ENCODE results near the gene ROGDI. TPM values are rescaled to one million over a fixed set of nuclear protein-coding genes. Genes with fewer than 3 reads are reported as not detected.

Gene ROGDI
- total RNA-seq: 10 to 100 TPM; 47.9 to 72.8 (median 58.3) TPM
- polyA plus RNA-seq: 10 to 100 TPM; 23.4 to 46.7 (median 25.2) TPM

GRCh38 chr16:4801962-4802658 lies at the start of gene ROGDI:
Gene ROGDI (minus strand): TSS chr16:4802633. CDS start chr16:4802571, 62 bp downstream.
- DNase-seq: peak; percentile 90
- Histone ChIP-seq H3K9me3 (no peaks in the 10 kb centered on the region), H3K4me1 (peaks cover 0 to 41% (median 35%) of the 10 kb centered on the region in 4 donors), H3K36me3 (peaks cover 0 to 38% (median 18%) of the 10 kb centered on the region in 4 donors), H3K27ac (peak within 1 kb of the TSS; percentile 86 to 92 (median 88)), H3K4me3 (peak within 1 kb of the TSS; percentile 55 to 86 (median 74)), H3K27me3 (no peaks in the 10 kb centered on the region)
- TF ChIP-seq EP300 (IDR thresholded peaks at IDR 0.05): no peak
- peak in 3 of 4 donors; percentile 36 to 60 (median 56) for TF ChIP-seq POLR2AphosphoS5 (IDR thresholded peaks at IDR 0.05)
- TF ChIP-seq POLR2A (IDR thresholded peaks at IDR 0.05): peak; percentile 27 to 61
- WGBS, 2 donors: 0 to 1% methylated on average over 70 of the region's 70 CpGs
- intact Hi-C loops (cut with DNase I): loop anchor here (2.0 kb wide), 4 partner anchors 33 to 155 kb away; partner anchors contain the start of genes ANKS3, DNAAF8, GLYR1 and UBN1

GRCh38 chr16:4850211-4850610 lies 47.8 kb upstream of the ROGDI start:
- TF ChIP-seq POLR2AphosphoS5 (IDR thresholded peaks at IDR 0.05) (no peak), EP300 (IDR thresholded peaks at IDR 0.05) (no peak), POLR2A (IDR thresholded peaks at IDR 0.05) (no peak), CTCF (IDR thresholded peaks at IDR 0.05) (no peak)
- Histone ChIP-seq H3K27ac (no peak overlapping the region), H3K4me3 (no peak overlapping the region), H3K36me3 (peaks cover 0 to 25% (median 7%) of the 10 kb centered on the region in 4 donors), H3K27me3 (no peaks in the 10 kb centered on the region), H3K4me1 (peaks cover 0 to 58% (median 45%) of the 10 kb centered on the region in 4 donors), H3K9me3 (no peaks in the 10 kb centered on the region)
- no peak for DNase-seq
- intact Hi-C loops (cut with DNase I): no loop called here
- WGBS, 2 donors: 81 to 87% methylated on average over 3 of the region's 3 CpGs

- TF ChIP-seq POLR2AphosphoS5 (IDR thresholded peaks at IDR 0.05) (no peak), EP300 (IDR thresholded peaks at IDR 0.05) (no peak), CTCF (IDR thresholded peaks at IDR 0.05) (no peak), POLR2A (IDR thresholded peaks at IDR 0.05) (no peak)
- H3K27ac ChIP-seq: peak overlapping the region; percentile 97 to 99 (median 98)
- H3K4me3 ChIP-seq: peak overlapping the region; percentile 81 to 97 (median 94)
- DNase-seq: peak; percentile 81
- intact Hi-C loops (cut with DNase I): loop anchor here (1.0 to 5.0 kb wide), 5 partner anchors 45 to 184 kb away; partner anchors contain the start of genes NAGPA, ROGDI and SEC14L5
- H3K9me3 ChIP-seq: no peaks in the 10 kb centered on the region
- no peaks in the 10 kb centered on the region for H3K27me3 ChIP-seq
- H3K4me1 ChIP-seq: peaks cover 0 to 61% (median 47%) of the 10 kb centered on the region in 4 donors
- whole genome bisulfite sequencing, 2 donors: 0% methylated on average over 83 of the region's 83 CpGs
- H3K36me3 ChIP-seq: peaks cover 0 to 28% (median 12%) of the 10 kb centered on the region in 4 donors
These were observed 45.5 kb upstream of the ROGDI start for GRCh38 chr16:4847774-4848587.

- intact Hi-C loops (cut with DNase I): loop anchor here (1.0 to 5.0 kb wide), 5 partner anchors 44 to 185 kb away; partner anchors contain the start of genes NAGPA, ROGDI and SEC14L5
These were observed 44.7 kb upstream of the ROGDI start, which contains the start of the genes GLYR1 and UBN1 for GRCh38 chr16:4846901-4847773. Gene GLYR1 (minus strand): TSS chr16:4847288. CDS start chr16:4847265, 23 bp downstream. Gene UBN1 (plus strand): TSS chr16:4847481. CDS start chr16:4852918, 5,437 bp downstream.

More at GRCh38 chr16:4846901-4847773, 44.7 kb upstream of the ROGDI start, which contains the start of the genes GLYR1 and UBN1:
- peak; percentile 99 for DNase-seq
- peaks cover 0 to 56% (median 44%) of the 10 kb centered on the region in 4 donors for H3K4me1 ChIP-seq
- H3K27ac ChIP-seq: peak within 1 kb of the TSS; percentile 97 to 99 (median 98)
- peak; percentile 49 to 70 for TF ChIP-seq POLR2A (IDR thresholded peaks at IDR 0.05)
- peak in 1 of 4 donors; percentile 3 for TF ChIP-seq EP300 (IDR thresholded peaks at IDR 0.05)
- TF ChIP-seq POLR2AphosphoS5 (IDR thresholded peaks at IDR 0.05): peak; percentile 80 to 93 (median 92)
- no peak for TF ChIP-seq CTCF (IDR thresholded peaks at IDR 0.05)
- WGBS, 2 donors: 0% methylated on average over 126 of the region's 126 CpGs
- peaks cover 0 to 34% (median 21%) of the 10 kb centered on the region in 4 donors for H3K36me3 ChIP-seq
- no peaks in the 10 kb centered on the region for H3K27me3 ChIP-seq
- H3K4me3 ChIP-seq: peak within 1 kb of the TSS; percentile 81 to 97 (median 94)
- H3K9me3 ChIP-seq: no peaks in the 10 kb centered on the region

All from sigmoid colon (tissue), 7 donors.